Prostate gland (tissue), 2 donors: Measurements from ENCODE around the gene CES1.
"Not testable (repeated sequence)": the region's sequence is repeated elsewhere in the genome, so short reads cannot be mapped to it uniquely, and the experiment has no call there.

Experiments used
- CTCF ChIP-seq, 4 experiments: fragments of 200-600 bp in 2 of 4; fragments of 450-650 bp in 2 of 4; sonication (generic) in 2 of 4; IDR thresholded peaks; 1 replicate in 3 of 4; 2 replicates in 1 of 4; pipeline ENCODE4 v1.5.1; 2016 to 2019; ENCODE audit warnings: antibody characterized with exemption in 4 of 4, mild to moderate bottlenecking in 2 of 4, moderate library complexity in 2 of 4
- POLR2A ChIP-seq: fragments of 450-650 bp; IDR thresholded peaks from one replicate; pipeline ENCODE4 v1.6.1; 2016; ENCODE audit warnings: antibody characterized with exemption, mild to moderate bottlenecking
- POLR2AphosphoS5 ChIP-seq: sonication (generic); formaldehyde crosslinking; IDR thresholded peaks from one replicate; pipeline ENCODE4 v1.6.1; 2017; ENCODE audit warnings: antibody characterized with exemption

- not testable (repeated sequence) for TF ChIP-seq CTCF (IDR thresholded peaks at IDR 0.05); POLR2AphosphoS5; POLR2A
Observed at GRCh38 chr16:55757595-55758527, 75.0 kb downstream of the CES1 start.
